Measurements from ENCODE around the gene TAL2.

Gene TAL2

GRCh38 chr9:105662184-105663104 is at the start of gene TAL2:
Gene TAL2 (plus strand): TSS chr9:105662457. CDS start chr9:105662497, 40 bp downstream.
- DNase-seq = no peak

- DNase-seq = no peak
These were observed 41.3 kb upstream of the TAL2 start for GRCh38 chr9:105621001-105621400.

- no peak for DNase-seq
These were observed 37.2 kb upstream of the TAL2 start for GRCh38 chr9:105625088-105625487.

- DNase-seq = no peak
These were observed 29.4 kb upstream of the TAL2 start for GRCh38 chr9:105632807-105633206.

- DNase-seq = no peak
These were observed 28.8 kb upstream of the TAL2 start for GRCh38 chr9:105633411-105633810.

- no peak for DNase-seq
These were observed 25.9 kb upstream of the TAL2 start for GRCh38 chr9:105636331-105636730.

- DNase-seq = no peak
These were observed 24.4 kb upstream of the TAL2 start for GRCh38 chr9:105637787-105638395.

GRCh38 chr9:105639936-105640335 is 22.3 kb upstream of the TAL2 start:
- no peak for DNase-seq

GRCh38 chr9:105643795-105644194 is 18.5 kb upstream of the TAL2 start:
- no peak for DNase-seq

GRCh38 chr9:105646879-105647594 is 15.2 kb upstream of the TAL2 start:
- DNase-seq = peak; percentile 64

GRCh38 chr9:105647595-105648349 is 14.5 kb upstream of the TAL2 start:
- peak; percentile 87 for DNase-seq

GRCh38 chr9:105651806-105652205 is 10.5 kb upstream of the TAL2 start:
- peak; percentile 79 for DNase-seq

GRCh38 chr9:105656131-105656921 is 5.9 kb upstream of the TAL2 start:
- peak; percentile 57 for DNase-seq

- peak; percentile 74 for DNase-seq
These were observed 3.9 kb upstream of the TAL2 start for GRCh38 chr9:105658351-105658750.

- DNase-seq = no peak
These were observed 1.2 kb upstream of the TAL2 start for GRCh38 chr9:105661011-105661410.

GRCh38 chr9:105663914-105664313 is 1.7 kb downstream of the TAL2 start:
- no peak for DNase-seq

GRCh38 chr9:105667867-105668266 is 5.6 kb downstream of the TAL2 start:
- DNase-seq = no peak

- DNase-seq = no peak
These were observed 8.1 kb downstream of the TAL2 start for GRCh38 chr9:105670315-105670714.

- DNase-seq = no peak
These were observed 8.5 kb downstream of the TAL2 start for GRCh38 chr9:105670775-105671174.

- DNase-seq = no peak
These were observed 10.5 kb downstream of the TAL2 start for GRCh38 chr9:105672711-105673234.

- DNase-seq = no peak
These were observed 11.7 kb downstream of the TAL2 start for GRCh38 chr9:105673850-105674387.
